ENCODE measurements around the gene CYTH2. TPM values are rescaled to one million over a fixed set of nuclear protein-coding genes. Genes with fewer than 3 reads are reported as not detected.

CYTH2 gene
- polyA plus RNA-seq, 1 of the 3 experiments (the other 2 are of a cell fraction) = 69.5 TPM

GRCh38 chr19:48520134-48520533, 51.0 kb downstream of the CYTH2 start:
- no peaks in the 10 kb centered on the region for H3K4me1 ChIP-seq (ENCODE audit: control insufficient read depth in 1 of 2, insufficient read depth in 2 of 2, low read depth in 1 of 2, low read length in 1 of 2)
- H3K36me3 ChIP-seq (replicated peaks in 1 of 2; ENCODE audit: control insufficient read depth in 1 of 2, insufficient read depth in 2 of 2, low read length in 1 of 2) = no peaks in the 10 kb centered on the region
- peaks cover 3% of the 10 kb centered on the region for H3F3A ChIP-seq (replicated peaks; ENCODE audit: insufficient read depth)
- no peak overlapping the region for H3K4me3 ChIP-seq (ENCODE audit: low read depth in 2 of 2, low read length in 1 of 2)
- no peaks in the 10 kb centered on the region for H3K9me2 ChIP-seq
- H3K9ac ChIP-seq = no peak overlapping the region
- no peak overlapping the region for H3K27ac ChIP-seq (ENCODE audit: low read depth in 2 of 2, low read length in 1 of 2)
- TF ChIP-seq USF1 (IDR thresholded peaks at IDR 0.05; ENCODE audit: borderline replicate concordance, low read depth) = no peak
- no peak for TF ChIP-seq MXI1 (IDR thresholded peaks at IDR 0.05; ENCODE audit: low read depth, low read length)
- no peak for TF ChIP-seq FOXM1 (IDR thresholded peaks at IDR 0.05; ENCODE audit: low read depth)
- no peak for TF ChIP-seq GABPA (IDR thresholded peaks at IDR 0.05; ENCODE audit: low read depth)
- no peak for TF ChIP-seq RAD21 (IDR thresholded peaks at IDR 0.05; ENCODE audit: low read length)
- no peak for TF ChIP-seq USF2 (IDR thresholded peaks at IDR 0.05; ENCODE audit: borderline replicate concordance, low read depth, low read length)
- no peak for TF ChIP-seq JUND (IDR thresholded peaks at IDR 0.05)
- no peak for TF ChIP-seq SIN3A (IDR thresholded peaks at IDR 0.05; ENCODE audit: borderline replicate concordance, low read depth, low read length)
- no peak for TF ChIP-seq TAF1 (IDR thresholded peaks at IDR 0.05; ENCODE audit: borderline replicate concordance, low read depth, low read length)
- TF ChIP-seq FOSL2 (IDR thresholded peaks at IDR 0.05; ENCODE audit: borderline replicate concordance, low read depth) = no peak
- TF ChIP-seq YY1 (IDR thresholded peaks at IDR 0.05; ENCODE audit: low read depth) = no peak
- no peak for TF ChIP-seq EP300 (IDR thresholded peaks at IDR 0.05; ENCODE audit: borderline replicate concordance in 1 of 2, low read depth in 1 of 2, low read length in 1 of 2)
- TF ChIP-seq MEF2A (IDR thresholded peaks at IDR 0.05; ENCODE audit: borderline replicate concordance, low read depth) = no peak
- no peak for TF ChIP-seq ZBTB33 (IDR thresholded peaks at IDR 0.05; ENCODE audit: borderline replicate concordance, low read depth)
- TF ChIP-seq, protein P1, sequence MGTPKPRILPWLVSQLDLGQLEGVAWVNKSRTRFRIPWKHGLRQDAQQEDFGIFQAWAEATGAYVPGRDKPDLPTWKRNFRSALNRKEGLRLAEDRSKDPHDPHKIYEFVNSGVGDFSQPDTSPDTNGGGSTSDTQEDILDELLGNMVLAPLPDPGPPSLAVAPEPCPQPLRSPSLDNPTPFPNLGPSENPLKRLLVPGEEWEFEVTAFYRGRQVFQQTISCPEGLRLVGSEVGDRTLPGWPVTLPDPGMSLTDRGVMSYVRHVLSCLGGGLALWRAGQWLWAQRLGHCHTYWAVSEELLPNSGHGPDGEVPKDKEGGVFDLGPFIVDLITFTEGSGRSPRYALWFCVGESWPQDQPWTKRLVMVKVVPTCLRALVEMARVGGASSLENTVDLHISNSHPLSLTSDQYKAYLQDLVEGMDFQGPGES (IDR thresholded peaks at IDR 0.05; ENCODE audit: low read depth, low read length) = no peak
- TF ChIP-seq ELF1 (IDR thresholded peaks at IDR 0.05) = no peak
- no peak for TF ChIP-seq REST (IDR thresholded peaks at IDR 0.05; ENCODE audit: low read depth, low read length)
- no peak for TF ChIP-seq POLR2AphosphoS5 (IDR thresholded peaks at IDR 0.05; ENCODE audit: low read depth, low read length)
- H2AFZ ChIP-seq (ENCODE audit: low read depth) = no peak overlapping the region
- ChIA-PET CTCF (interaction anchor here (1.0 to 1.5 kb wide), 2 partner anchors 64 to 69 kb away, joined by 3 to 7 read pairs; no protein-coding TSS in a partner anchor), POLR2A (no interaction called here)
- no peaks in the 10 kb centered on the region for H3K79me2 ChIP-seq (ENCODE audit: insufficient read depth)
- no peaks in the 10 kb centered on the region for H3K27me3 ChIP-seq (ENCODE audit: insufficient read depth)
- DNase-seq = no peak
- H3K4me2 ChIP-seq = no peak overlapping the region
- WGBS (ENCODE audit: low lambda C conversion rate) = 82% methylated on average over 4 of the region's 4 CpGs
- no peaks in the 10 kb centered on the region for H4K20me1 ChIP-seq (ENCODE audit: insufficient read depth)
- H3K9me3 ChIP-seq = peaks cover 4% of the 10 kb centered on the region; the same call in 1 of the 2 replicates

Measured in SK-N-SH (cell line).